ENCODE data around the gene FRRS1.

Gene FRRS1

DNA sequence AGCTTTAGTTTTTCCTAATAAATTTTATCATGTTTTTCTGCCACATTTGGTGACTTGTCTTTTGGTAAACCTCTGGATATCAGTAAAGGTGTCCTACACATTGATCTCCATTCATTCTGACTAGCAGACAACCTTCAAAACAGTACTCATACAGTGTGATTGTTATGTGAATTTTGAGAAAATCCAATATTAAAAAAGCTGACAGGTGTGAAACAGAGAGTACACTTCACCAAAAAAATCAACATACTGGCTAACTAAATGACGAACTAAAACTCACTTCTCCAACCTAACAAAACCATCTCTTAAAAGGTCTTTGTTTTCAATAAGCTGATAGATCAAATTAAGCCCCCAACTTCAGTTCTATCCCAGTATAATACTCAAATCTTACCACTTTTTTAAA lies 1.5 kb downstream of the FRRS1 start:
- no peaks in the 10 kb centered on the region for H3K36me3 ChIP-seq (ENCODE audit: control insufficient read depth in 2 of 2, insufficient read depth in 1 of 2, low read length in 2 of 2)
- H3K27ac ChIP-seq (ENCODE audit: extremely low read depth, low read depth, low read length), result no peak overlapping the region
- no peaks in the 10 kb centered on the region for H3K9me3 ChIP-seq (ENCODE audit: control insufficient read depth, insufficient read depth, low read depth, low read length)
- TF ChIP-seq KLF1 (tag by site-specific recombination; IDR thresholded peaks at IDR 0.05) (no peak), ZBTB20 (tag by site-specific recombination; IDR thresholded peaks at IDR 0.05) (no peak), ZNF423 (tag by site-specific recombination; IDR thresholded peaks at IDR 0.05) (no peak), ZEB2 (tag by site-specific recombination; IDR thresholded peaks at IDR 0.05) (no peak), ZNF2 (tag by site-specific recombination; IDR thresholded peaks at IDR 0.05) (no peak), ZNF121 (tag by site-specific recombination; IDR thresholded peaks at IDR 0.05) (no peak), ZNF157 (tag by site-specific recombination; IDR thresholded peaks at IDR 0.05) (no peak), ZNF473 (tag by site-specific recombination; IDR thresholded peaks at IDR 0.05) (no peak)
- ChIA-PET CTCF (interaction anchor here (0.6 to 1.6 kb wide), 2 partner anchors 58 to 691 kb away, joined by 3 to 4 read pairs; no protein-coding TSS in a partner anchor), POLR2A (no interaction called here)
- H3K4me1 ChIP-seq (ENCODE audit: control insufficient read depth, insufficient read depth, low read length), result no peaks in the 10 kb centered on the region
- H3K4me3 ChIP-seq (ENCODE audit: low read depth, low read length), result no peak overlapping the region

DNA sequence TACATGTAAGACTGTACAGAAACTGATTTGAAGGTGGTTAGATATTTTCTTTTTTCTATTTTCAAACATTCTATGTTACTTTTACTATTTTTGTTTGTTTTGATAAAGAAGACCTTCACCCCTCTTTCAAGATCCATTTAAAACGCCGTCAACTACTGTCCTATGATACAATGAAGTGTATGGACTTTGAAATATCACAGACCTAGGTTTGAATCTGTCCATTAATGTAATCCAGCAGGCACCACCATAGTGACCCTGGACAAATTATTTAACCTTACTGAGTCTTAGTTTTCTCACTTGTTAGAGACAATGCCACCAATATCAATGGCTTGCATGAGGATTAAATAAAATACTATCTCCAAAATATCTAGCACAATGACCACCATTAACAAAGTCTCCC lies 2.0 kb downstream of the FRRS1 start:
- CTCF ChIA-PET, result no interaction called here
- no peak overlapping the region for H3K27ac ChIP-seq (ENCODE audit: extremely low read depth, low read depth, low read length)

More for the DNA sequence above, 2.0 kb downstream of the FRRS1 start:
- POLR2A ChIA-PET, result no interaction called here
- TF ChIP-seq, protein P1, sequence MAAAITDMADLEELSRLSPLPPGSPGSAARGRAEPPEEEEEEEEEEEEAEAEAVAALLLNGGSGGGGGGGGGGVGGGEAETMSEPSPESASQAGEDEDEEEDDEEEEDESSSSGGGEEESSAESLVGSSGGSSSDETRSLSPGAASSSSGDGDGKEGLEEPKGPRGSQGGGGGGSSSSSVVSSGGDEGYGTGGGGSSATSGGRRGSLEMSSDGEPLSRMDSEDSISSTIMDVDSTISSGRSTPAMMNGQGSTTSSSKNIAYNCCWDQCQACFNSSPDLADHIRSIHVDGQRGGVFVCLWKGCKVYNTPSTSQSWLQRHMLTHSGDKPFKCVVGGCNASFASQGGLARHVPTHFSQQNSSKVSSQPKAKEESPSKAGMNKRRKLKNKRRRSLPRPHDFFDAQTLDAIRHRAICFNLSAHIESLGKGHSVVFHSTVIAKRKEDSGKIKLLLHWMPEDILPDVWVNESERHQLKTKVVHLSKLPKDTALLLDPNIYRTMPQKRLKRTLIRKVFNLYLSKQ (tag by site-specific recombination; IDR thresholded peaks at IDR 0.05; ENCODE audit: borderline replicate concordance), result no peak
- TF ChIP-seq ZNF558 (tag by site-specific recombination; IDR thresholded peaks at IDR 0.05) (no peak), BCL11A (tag by site-specific recombination; IDR thresholded peaks at IDR 0.05; ENCODE audit: low read depth) (no peak), ZNF626 (tag by site-specific recombination; IDR thresholded peaks at IDR 0.05) (no peak), ZNF366 (tag by site-specific recombination; conservative IDR thresholded peaks at IDR 0.05) (no peak), YY1 (tag by site-specific recombination; IDR thresholded peaks at IDR 0.05) (no peak), ZNF776 (tag by site-specific recombination; IDR thresholded peaks at IDR 0.05; ENCODE audit: borderline replicate concordance) (no peak), ZNF140 (tag by site-specific recombination; IDR thresholded peaks at IDR 0.05) (no peak), ZNF214 (tag by site-specific recombination; IDR thresholded peaks at IDR 0.05; ENCODE audit: borderline replicate concordance) (no peak), FEZF1 (tag by site-specific recombination; IDR thresholded peaks at IDR 0.05) (no peak), TCF7L2 (IDR thresholded peaks at IDR 0.05; ENCODE audit: borderline replicate concordance, low read depth, low read length) (no peak), ZNF2 (tag by site-specific recombination; IDR thresholded peaks at IDR 0.05) (no peak), BCL11B (tag by site-specific recombination; IDR thresholded peaks at IDR 0.05; ENCODE audit: low read depth) (no peak), GLI2 (tag by site-specific recombination; IDR thresholded peaks at IDR 0.05; ENCODE audit: borderline replicate concordance, low read depth) (no peak), ZNF544 (tag by site-specific recombination; IDR thresholded peaks at IDR 0.05) (no peak), ZBTB7A (tag by site-specific recombination; IDR thresholded peaks at IDR 0.05; ENCODE audit: low read depth) (no peak)
- TF ChIP-seq, protein P2, sequence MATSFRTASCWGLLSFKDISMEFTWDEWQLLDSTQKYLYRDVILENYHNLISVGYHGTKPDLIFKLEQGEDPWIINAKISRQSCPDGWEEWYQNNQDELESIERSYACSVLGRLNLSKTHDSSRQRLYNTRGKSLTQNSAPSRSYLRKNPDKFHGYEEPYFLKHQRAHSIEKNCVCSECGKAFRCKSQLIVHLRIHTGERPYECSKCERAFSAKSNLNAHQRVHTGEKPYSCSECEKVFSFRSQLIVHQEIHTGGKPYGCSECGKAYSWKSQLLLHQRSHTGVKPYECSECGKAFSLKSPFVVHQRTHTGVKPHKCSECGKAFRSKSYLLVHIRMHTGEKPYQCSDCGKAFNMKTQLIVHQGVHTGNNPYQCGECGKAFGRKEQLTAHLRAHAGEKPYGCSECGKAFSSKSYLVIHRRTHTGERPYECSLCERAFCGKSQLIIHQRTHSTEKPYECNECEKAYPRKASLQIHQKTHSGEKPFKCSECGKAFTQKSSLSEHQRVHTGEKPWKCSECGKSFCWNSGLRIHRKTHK (tag by site-specific recombination; IDR thresholded peaks at IDR 0.05), result no peak
- TF ChIP-seq, protein P3, sequence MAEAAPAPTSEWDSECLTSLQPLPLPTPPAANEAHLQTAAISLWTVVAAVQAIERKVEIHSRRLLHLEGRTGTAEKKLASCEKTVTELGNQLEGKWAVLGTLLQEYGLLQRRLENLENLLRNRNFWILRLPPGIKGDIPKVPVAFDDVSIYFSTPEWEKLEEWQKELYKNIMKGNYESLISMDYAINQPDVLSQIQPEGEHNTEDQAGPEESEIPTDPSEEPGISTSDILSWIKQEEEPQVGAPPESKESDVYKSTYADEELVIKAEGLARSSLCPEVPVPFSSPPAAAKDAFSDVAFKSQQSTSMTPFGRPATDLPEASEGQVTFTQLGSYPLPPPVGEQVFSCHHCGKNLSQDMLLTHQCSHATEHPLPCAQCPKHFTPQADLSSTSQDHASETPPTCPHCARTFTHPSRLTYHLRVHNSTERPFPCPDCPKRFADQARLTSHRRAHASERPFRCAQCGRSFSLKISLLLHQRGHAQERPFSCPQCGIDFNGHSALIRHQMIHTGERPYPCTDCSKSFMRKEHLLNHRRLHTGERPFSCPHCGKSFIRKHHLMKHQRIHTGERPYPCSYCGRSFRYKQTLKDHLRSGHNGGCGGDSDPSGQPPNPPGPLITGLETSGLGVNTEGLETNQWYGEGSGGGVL (tag by site-specific recombination; IDR thresholded peaks at IDR 0.05), result no peak
- TF ChIP-seq, protein P4, sequence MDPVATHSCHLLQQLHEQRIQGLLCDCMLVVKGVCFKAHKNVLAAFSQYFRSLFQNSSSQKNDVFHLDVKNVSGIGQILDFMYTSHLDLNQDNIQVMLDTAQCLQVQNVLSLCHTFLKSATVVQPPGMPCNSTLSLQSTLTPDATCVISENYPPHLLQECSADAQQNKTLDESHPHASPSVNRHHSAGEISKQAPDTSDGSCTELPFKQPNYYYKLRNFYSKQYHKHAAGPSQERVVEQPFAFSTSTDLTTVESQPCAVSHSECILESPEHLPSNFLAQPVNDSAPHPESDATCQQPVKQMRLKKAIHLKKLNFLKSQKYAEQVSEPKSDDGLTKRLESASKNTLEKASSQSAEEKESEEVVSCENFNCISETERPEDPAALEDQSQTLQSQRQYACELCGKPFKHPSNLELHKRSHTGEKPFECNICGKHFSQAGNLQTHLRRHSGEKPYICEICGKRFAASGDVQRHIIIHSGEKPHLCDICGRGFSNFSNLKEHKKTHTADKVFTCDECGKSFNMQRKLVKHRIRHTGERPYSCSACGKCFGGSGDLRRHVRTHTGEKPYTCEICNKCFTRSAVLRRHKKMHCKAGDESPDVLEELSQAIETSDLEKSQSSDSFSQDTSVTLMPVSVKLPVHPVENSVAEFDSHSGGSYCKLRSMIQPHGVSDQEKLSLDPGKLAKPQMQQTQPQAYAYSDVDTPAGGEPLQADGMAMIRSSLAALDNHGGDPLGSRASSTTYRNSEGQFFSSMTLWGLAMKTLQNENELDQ (tag by site-specific recombination; IDR thresholded peaks at IDR 0.05; ENCODE audit: low read depth), result no peak
- TF ChIP-seq, protein P5, sequence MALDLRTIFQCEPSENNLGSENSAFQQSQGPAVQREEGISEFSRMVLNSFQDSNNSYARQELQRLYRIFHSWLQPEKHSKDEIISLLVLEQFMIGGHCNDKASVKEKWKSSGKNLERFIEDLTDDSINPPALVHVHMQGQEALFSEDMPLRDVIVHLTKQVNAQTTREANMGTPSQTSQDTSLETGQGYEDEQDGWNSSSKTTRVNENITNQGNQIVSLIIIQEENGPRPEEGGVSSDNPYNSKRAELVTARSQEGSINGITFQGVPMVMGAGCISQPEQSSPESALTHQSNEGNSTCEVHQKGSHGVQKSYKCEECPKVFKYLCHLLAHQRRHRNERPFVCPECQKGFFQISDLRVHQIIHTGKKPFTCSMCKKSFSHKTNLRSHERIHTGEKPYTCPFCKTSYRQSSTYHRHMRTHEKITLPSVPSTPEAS (tag by site-specific recombination; IDR thresholded peaks at IDR 0.05), result no peak
- H3K4me3 ChIP-seq (ENCODE audit: low read depth, low read length), result no peak overlapping the region
- H3K4me1 ChIP-seq (ENCODE audit: control insufficient read depth, insufficient read depth, low read length), result no peaks in the 10 kb centered on the region
- no peaks in the 10 kb centered on the region for H3K9me3 ChIP-seq (ENCODE audit: control insufficient read depth, insufficient read depth, low read depth, low read length)
- no peaks in the 10 kb centered on the region for H3K36me3 ChIP-seq (ENCODE audit: control insufficient read depth in 2 of 2, insufficient read depth in 1 of 2, low read length in 2 of 2)

Data from HEK293 (cell line).